HG03460 (cell line): ENCODE data around the gene ZNF738.
A peak's percentile ranks its signal among the peaks of the same experiment; 100 is the strongest.
"Not testable (repeated sequence)": the region's sequence is repeated elsewhere in the genome, so short reads cannot be mapped to it uniquely, and the experiment has no call there.

Source experiments
- ATAC-seq: cut with Tn5 transposase; IDR thresholded peaks from one replicate; pipeline ENCODE4 v1.9.1; 2021; ENCODE audit not compliant: unreplicated experiment

ZNF738 gene

GRCh38 chr19:21358768-21359451, at the start of gene ZNF738:
TSS of gene ZNF738 (plus strand) at chr19:21359000. CDS start at chr19:21359141, 141 bp downstream.
- ATAC-seq, result peak; percentile 96

- ATAC-seq, result not testable (repeated sequence)
Observed at GRCh38 chr19:21312807-21313206, 46.0 kb upstream of the ZNF738 start.

DNA sequence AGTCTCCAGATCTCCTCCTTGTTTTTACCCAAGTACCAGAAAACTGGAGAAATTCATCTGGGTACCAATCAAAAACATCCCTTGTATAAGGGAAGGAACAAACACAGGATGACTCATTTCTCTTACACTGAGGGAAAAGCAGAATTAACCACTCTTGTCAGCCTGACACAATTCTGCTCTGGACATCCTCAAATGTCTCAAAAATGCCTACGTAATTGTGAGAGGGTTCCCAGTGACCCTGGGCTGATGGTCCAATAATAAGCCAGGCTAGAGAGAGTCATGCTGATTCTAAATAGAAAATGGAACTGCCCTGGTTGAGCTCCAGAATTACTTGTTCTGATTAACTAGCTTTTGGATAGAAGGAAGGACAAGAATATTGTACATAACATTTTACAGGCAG, 44.1 kb upstream of the ZNF738 start:
- no peak for ATAC-seq

DNA sequence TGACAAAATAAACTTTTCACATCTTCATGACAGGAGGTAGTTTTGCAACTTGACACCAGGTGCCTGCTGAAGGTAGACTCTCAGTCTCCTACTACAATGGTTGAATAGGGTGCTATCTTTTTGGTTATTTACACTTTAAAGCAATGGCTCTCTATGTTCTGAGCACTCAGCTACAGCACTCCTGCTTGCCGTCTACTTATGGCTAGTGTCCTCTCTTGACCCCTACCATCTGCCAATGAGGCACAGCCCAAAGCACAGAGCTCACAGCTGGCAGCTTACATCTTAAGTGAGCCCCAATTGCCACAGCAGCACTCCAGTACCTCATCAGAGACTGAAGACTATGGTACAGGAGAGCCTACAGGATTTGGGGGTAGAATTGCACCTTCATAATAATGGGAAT, 41.0 kb upstream of the ZNF738 start:
- no peak for ATAC-seq

- ATAC-seq, result no peak
Observed at GRCh38 chr19:21321134-21321533, 37.7 kb upstream of the ZNF738 start.

GRCh38 chr19:21321996-21322395, 36.8 kb upstream of the ZNF738 start:
- no peak for ATAC-seq

DNA sequence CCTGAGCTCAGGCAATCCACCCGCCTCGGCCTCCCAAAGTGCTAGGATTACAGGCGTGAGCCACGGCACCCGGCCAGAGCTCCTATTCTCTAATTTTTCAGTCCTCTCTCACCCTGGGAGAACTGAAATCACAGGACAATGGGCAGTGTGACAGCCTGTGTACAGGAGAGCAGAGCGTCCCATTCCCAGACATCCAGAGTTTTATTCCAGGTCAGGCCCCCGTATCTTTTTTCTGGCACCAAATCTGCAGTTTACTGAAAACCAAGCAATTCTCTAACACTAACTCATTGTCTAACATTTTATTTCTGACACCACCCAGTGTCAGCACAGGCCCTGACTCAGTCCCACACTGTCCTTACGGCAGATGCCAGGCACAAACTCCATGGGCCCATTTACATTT, 36.3 kb upstream of the ZNF738 start:
- ATAC-seq, result no peak

DNA sequence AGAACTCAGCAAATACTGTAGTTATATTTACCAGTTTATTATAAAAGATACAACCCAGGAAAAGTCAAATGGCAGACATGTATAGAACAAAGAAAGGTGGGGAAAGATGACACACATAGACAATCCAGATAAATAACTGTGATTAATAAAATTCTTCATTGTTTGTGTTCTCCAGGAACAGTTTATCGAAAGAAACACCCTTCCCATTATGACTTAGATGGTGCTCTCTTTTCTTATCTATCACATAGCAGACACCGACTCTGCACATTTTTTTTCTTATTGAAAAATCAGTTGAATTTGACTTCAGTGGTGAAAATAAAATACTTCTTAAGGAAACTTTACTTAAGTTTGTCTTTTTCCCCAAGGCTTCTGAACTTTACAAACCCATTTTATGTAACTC, 35.8 kb upstream of the ZNF738 start:
- ATAC-seq, result no peak

DNA sequence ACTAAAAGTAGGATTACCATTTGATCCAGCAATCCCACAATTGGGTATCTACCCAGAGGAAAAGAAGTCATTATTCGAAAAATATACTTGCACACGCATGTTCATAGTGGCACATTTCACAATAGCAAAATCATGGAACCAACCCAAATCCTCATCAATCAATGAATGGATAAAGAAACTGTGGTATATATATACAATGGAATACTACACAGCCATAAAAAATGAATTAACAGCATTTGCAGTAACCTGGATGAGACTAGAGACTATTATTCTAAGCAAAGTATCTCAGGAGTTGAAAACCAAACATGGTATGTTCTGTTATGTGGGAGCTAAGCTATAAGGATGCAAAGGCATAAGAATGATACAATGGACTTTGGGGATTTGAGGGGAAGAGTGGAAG, 32.6 kb upstream of the ZNF738 start:
- no peak for ATAC-seq

- ATAC-seq, result no peak
Observed at GRCh38 chr19:21328406-21328805, 30.4 kb upstream of the ZNF738 start.

DNA sequence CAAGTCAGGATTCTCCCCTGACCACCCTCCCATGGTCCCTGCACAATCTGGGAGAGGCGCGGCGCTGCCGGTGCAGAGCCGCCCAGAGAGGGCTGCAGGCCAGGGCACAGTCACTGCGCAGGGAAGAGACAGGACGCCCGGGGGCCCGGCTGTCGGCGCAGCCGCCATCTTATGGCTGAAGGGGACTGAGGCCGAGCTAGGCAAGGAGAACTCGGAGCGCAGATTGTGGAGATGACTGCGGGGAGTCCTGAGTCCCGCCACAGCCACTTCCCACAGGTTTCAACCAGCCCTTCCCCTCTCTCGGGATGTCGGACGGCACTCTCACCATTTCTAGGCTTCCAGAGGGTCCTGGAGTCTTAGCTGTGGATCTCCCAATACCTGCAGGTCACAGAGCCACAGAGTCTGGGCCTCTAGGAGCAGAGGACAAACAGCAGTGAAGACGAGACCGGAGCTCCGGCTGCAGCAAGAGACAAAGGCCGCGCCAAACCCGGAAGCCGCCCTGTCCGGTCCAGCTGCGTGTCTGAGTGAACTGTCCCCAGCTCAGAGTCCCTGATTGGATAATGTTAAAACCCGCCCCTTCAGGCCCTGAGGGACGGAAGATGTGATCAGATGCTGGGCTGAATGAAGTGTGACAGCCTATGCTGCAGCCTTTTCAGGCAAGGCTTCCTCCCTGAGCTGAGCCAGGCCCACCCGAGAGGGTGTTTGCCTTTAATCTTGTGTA, 29.8 kb upstream of the ZNF738 start, which contains the start of gene ZNF708:
Gene ZNF708 (minus strand): TSS at position 526 of the 721 bp plus-strand sequence. CDS start 198 bp downstream, at position 328.
- ATAC-seq, result peak; percentile 99

DNA sequence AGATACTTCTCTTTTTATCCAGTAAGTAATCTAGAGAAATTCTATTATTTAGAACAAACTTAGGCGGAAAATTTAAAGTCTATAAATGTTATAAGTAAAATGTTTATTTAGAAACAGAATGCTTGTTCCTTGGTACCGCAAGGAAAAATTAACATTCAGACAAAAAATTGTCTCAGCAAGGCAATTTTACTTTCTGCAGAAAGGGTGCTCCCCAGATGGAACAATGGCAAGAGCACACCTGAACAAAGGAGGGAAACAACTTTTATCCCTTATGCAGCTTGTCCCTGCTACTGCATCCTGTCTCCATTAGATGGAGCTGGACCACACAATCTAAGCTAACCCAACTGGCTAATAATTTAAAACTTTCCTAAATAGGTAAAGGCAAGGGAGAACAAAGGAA, 23.1 kb upstream of the ZNF738 start:
- ATAC-seq, result no peak

- not testable (repeated sequence) for ATAC-seq
Observed at GRCh38 chr19:21344841-21345240, 14.0 kb upstream of the ZNF738 start.

- no peak for ATAC-seq
Observed at GRCh38 chr19:21352830-21353229, 6.0 kb upstream of the ZNF738 start.

GRCh38 chr19:21362291-21362690, 3.5 kb downstream of the ZNF738 start:
- ATAC-seq, result no peak

- ATAC-seq, result no peak
Observed at GRCh38 chr19:21383980-21384582, 25.3 kb downstream of the ZNF738 start.

GRCh38 chr19:21396121-21396520, 37.3 kb downstream of the ZNF738 start:
- no peak for ATAC-seq

DNA sequence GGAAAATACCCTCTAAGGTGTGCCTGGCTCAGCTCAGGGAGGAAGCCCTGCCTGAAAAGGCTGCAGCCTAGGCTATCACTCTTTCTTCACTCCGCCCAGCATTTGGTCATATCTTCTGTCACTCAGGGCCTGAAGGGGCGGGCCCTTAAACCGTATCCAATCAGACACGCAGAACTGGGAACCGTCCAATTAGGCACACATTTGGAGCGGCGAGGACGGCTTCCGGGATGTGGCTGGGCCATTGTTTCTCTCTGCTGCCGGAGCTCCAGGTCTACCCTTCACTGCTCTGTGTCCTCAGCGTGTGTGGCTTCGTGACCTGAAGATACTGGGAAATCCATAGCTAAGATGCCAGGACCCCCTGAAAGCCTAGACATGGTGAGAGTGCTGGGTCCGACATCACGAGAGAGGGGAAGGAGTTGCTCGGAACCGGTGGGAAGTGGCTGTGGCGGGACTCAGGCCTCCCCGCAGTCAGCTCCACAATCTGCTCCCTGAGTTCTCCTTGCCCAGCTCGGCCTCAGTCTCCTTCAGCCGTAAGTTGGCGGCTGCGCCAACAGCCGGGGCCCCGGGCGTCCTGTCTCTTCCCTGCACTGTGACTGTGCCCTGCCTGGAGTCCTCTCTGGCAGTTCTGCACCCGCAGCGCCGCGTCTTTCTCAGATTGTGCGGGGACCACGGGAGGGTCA, 38.2 kb downstream of the ZNF738 start, which contains the start of gene ZNF493:
Gene ZNF493 (plus strand): TSS at position 241 of the 680 bp plus-strand sequence. CDS start 105 bp downstream, at position 346.
- ATAC-seq, result peak; percentile 99

DNA sequence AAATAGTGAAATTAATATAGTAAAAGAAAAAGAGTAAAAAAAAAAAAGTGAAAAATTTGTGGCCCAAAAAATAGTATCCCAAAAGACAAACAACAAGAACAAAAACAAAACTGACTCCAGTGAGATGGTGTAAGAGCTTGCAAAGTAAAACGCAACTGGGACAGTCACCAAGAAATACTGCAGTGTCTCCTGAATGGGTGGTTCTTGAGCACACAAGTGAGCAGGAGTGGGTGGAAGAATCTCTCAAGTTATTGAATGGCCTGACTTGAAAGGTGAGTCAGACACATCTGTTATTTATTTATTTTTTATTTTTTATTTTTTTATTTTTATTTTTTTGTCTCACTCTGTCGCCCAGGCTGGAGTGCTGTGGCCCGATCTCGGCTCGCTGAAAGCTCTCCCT, 40.1 kb downstream of the ZNF738 start:
- ATAC-seq, result no peak

GRCh38 chr19:21402303-21402985, 43.6 kb downstream of the ZNF738 start:
- ATAC-seq, result no peak

DNA sequence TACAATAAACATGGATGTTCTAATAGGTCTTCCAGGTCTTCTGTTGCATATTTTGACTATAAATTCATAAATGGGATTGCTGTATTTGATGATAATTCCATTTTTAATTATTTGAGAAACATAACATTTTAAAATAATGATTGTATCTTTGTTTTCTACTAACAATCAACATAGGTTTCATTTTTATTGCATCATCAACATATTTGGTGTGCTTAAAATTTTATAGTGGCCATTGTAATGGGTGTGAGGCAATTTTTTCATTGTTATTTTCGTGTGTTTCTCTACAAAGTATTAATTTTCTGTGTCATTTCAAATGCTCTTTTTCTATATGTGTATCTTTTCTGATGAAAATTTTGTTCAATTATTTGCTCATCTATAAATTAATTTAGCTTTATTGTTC, 51.4 kb downstream of the ZNF738 start:
- ATAC-seq, result no peak
